EL (cell line): Measurements from ENCODE around the gene SH2B3.
"Not testable (repeated sequence)": the region's sequence is repeated elsewhere in the genome, so short reads cannot be mapped to it uniquely, and the experiment has no call there.

Source experiments
- DNase-seq: peaks from one replicate; pipeline ENCODE4 v3.0.0-alpha.2; 2016

SH2B3 gene

DNA sequence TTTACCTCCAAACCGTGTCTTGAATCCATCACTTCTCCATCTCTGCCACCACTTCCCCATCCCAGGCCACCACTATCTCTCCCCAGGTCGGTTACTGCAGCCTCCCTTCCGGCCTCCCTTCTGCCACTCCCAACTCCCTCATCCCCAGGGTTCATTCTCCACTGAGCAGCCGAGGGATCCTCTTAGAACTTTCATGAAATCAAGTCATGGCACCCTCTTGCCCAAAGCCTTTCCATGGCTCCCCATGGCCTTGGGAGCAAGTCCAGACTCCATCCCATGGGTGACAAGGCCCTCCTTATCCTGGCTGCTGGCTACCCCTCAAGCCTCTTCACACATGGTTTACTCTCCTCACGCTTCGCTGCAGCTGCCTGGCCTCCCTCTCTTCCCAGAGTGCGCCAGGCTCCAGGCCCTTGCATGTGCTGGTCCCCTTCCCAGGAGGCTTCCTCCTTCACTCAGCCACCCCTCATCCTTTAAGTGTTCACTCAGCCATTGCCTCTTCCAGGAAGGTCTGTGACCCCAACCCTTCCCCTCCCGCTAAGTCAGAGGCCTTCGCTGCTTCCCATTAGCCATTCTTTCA, 17.9 kb upstream of the SH2B3 start:
- DNase-seq, result no peak

DNA sequence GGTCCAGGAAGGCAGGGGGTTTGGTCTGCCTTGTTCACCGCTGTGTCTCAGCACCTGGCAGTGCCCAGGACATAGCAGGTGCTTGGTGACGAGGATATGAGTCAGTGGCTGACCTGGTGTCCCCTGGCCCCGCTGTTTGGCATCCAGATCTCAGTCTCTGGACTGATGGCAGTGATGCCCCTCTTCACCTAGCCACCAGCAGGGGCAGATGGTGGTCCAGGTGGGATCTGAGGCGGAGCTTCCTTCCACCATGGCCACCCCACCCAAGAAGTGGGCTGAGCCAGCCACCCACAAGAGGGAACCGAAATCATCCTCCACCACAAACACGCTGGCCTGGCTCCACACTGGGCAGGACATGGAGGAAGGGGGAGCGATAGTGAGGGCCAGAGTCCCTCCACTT, 16.1 kb upstream of the SH2B3 start:
- no peak for DNase-seq

DNA sequence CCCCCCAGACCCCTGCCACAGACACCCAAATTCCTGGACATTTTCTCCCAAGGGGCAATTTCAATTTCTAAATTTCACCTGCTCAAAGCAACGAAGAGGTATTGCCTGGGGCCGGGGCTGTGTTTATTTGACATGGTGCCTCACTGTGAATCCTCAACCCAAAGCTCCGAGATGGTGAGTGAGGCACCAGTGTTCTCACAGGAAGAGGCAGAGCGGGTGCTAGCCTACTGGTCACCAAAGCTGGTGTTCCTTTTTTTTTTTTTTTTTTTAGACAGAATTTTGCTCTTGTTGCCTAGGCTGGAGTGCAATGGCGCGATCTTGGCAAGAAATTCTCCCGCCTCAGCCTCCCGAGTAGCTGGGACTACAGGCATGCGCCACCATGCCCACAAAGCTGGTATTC, 14.8 kb upstream of the SH2B3 start:
- DNase-seq, result no peak

DNA sequence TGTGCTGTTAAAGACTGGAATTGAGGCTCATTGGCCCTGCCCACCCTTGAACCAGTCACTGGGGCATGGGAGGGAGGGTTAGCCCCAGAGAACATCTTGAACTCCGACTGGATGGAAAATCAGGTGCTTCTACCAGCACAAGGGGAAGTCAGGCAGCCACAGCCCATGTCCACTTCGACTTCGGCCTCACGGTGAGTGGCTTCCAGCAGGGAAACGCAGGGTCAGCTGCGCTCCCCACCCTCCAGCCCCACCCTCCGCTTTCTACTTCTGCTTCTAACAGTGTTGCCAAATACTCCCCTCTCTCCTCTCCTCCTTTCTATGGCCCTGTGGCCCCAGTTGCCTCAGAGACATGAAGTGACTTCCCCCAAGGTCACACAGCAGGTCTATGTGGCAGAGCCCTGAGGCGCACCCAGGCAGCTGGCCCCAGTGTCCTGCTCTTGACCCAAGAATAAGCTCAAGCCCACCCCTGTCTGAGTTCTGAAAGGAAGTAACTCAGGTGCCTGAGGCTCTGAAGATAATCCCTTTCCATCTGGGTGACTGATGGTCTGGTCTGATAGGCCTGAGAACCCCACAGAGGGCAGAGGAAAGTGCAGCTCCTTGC, 11.9 kb upstream of the SH2B3 start:
- DNase-seq, result peak; percentile 56

DNA sequence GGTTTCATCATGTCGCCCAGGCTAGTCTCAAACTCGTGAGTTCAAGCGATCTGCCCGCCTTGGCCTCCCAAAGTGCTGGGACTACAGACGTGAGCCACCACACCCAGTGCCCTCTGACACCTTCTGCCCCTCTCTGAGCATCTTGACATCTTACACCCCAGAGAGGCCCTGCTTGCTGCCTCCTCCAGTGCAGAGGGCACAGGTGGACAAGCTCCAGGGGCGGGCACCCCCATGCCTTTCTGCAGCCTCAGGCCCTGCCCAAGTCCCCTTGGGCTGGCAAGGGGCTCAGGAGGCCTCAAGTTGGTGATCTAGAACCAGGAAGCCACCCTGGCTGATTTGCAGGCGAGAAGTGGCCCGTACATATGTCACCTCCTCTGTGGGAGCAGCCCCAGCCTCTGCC, 11.2 kb upstream of the SH2B3 start:
- no peak for DNase-seq

DNA sequence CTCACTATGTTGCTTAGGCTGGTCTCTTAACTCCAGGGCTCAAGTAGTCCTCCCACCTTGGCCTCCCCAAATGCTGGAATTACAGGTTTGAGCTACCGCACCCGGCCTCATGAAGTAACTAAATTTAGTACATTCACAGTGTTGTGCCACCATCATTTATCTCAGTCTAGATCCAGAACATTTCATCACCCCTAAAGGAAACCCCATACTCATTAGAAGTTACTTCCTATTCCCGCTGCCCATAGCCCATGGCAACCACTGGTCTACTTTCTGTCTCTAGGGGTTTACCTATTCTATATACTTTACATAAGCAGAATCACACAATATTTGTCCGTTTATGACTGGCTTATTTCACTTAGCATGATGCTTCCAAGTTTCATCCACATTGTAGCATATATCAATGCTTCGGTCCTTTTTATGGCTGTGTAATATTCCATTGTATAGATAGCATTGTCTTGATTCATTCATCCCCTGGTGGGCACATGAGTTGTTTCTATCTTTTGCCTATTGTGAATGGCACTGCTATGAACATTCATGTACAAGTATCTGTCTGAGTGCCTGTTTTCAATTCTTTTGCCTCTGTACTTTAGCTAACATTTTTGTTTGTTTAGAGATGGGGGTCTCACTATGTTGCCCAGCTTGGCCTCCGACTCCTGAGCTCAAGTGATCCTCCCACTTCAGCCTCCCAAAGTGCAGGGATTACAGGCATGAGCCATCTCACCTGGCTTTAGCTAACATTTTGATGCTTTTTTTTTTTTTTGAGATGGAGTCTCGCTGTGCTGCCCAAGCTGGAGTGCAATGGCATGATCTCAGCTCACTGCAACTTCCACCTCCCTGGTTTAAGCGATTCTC, 10.2 kb upstream of the SH2B3 start:
- no peak for DNase-seq

DNA sequence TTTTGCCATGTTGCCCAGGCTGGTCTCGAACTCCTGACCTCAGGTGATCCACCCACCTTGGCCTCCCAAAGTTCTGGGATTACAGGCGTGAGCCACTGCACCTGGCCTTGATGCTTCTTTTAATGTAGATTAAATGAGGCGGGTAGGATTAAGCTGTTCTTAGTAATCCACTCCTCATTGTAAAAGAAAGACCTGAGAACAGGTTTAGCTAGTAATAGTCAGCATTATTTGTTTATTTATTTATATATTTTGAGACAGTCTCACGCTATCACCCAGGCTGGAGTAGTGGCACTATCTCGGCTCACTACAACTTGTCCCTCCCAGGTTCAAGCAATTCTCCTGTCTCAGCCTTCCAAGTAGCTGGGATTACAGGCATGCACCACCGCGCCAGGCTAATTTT, 9.5 kb upstream of the SH2B3 start:
- DNase-seq, result not testable (repeated sequence)

DNA sequence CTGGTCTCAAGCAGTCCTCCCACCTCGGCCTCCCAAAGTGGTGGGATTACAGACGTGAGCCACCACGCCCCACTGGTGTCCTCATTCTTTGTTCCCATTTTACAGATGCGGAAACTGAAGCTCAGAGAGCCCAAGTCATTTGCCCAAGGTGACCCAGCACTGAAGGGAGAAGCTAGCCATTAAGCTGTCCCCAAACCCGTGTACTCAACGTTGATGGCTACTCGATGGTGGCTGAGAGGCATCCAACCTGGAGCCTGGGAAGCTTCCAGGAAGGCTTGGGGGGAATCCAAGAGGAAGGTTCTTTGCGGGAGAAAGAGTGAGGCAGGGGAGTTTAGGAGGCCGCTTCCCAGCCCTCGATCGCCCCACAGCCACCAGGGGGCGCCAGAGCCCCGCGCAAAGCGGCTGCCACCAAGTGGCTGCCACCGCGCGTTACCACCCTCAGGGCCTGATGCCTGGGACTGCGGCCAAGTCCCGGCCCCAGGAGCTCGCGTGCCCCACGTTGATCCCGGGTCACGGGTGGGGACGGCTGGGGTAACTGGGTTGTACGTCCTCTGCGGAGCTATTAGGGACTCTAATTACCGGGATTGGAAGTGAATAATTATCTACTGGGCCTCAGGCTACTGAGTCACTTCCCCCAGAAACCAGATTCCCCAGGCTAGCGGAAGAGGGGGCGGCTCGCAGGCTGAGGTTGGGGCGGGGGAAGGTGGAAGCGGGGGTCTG, 8.8 kb upstream of the SH2B3 start:
- peak; percentile 90 for DNase-seq

DNA sequence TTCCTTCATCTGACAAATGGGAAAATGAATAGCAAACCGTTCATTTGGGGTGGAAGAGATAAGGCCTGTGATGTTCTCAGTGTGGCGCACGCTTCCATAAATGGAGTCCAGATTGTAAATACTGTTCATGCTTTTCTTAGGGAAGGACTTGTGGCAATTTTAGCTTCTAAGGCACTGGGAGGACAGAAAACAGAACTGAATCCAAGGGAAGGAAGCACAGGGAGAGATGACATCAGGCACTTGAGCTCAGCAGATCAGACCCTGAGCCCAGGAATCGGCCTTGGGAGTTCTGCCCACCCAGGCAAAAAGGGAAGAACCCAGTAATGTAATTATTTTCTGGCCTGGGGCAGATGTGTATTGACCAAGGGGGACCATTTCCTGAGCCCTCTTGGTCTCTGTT, 7.2 kb upstream of the SH2B3 start:
- peak; percentile 19 for DNase-seq

DNA sequence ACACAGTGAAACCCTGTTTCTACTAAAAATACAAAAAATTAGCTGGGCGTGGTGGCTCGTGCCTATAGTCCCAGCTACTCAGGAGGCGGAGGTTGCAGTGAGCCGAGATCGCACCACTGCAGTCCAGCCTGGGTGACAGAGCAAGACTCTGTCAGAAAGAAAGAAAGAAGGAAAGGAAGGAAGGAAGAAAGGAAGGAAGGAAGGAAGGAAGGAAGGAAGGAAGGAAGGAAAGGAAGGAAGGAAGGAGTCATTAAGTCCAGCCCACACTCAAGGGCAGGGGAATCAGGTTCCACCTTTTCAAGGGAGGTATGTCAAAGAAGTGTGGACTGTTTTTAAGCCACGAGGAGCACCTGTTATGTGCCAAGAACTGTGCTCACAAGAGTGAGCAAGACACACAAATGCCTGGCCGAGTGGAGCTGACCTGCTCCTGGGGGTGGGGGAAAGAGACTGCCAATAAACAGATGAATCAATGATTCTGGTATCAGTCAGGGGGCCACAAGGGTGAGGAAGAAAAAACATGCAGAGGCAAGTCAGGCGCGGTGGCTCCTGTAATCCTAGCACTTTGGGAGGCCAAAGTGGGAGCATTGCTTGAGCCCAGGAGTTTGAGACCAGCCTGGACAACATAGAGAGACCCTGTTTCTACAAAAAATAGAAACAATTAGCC, 5.8 kb upstream of the SH2B3 start:
- not testable (repeated sequence) for DNase-seq

DNA sequence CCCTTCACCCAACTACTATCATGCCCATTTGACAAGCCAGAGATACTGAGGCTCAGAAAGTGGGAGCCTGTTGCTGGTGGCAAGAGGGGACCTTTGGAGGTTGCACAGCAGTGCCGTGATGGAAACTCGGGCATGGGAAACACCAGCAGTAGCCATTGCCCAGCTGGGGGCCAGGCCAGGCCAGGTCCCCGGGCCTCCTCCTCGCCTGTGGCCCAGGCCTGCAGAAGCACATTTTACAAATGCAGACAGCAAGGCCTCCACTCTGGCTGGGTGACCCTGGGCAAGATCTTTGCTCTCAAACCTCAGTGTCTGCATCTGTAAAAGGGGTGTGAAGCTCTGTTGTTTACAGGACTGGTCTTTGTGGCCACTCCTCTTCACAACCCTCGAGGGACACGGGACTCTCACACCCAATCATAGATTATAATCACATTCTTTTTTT, 4.5 kb upstream of the SH2B3 start:
- no peak for DNase-seq

DNA sequence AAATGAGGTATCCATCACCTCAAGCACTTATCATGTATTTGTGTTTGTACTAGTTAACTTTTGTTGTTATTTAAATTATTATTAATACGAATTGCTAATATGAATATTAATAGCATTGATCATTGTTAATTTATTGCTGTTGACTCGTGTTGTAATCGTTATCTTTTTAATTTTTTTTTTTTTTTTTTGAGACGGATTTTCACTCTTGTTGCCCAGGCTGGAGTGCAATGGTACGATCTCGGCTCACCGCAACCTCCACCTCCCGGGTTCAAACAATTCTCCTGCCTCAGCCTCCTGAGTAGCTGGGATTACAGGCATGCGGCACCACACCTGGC, 3.3 kb upstream of the SH2B3 start:
- DNase-seq, result not testable (repeated sequence)

DNA sequence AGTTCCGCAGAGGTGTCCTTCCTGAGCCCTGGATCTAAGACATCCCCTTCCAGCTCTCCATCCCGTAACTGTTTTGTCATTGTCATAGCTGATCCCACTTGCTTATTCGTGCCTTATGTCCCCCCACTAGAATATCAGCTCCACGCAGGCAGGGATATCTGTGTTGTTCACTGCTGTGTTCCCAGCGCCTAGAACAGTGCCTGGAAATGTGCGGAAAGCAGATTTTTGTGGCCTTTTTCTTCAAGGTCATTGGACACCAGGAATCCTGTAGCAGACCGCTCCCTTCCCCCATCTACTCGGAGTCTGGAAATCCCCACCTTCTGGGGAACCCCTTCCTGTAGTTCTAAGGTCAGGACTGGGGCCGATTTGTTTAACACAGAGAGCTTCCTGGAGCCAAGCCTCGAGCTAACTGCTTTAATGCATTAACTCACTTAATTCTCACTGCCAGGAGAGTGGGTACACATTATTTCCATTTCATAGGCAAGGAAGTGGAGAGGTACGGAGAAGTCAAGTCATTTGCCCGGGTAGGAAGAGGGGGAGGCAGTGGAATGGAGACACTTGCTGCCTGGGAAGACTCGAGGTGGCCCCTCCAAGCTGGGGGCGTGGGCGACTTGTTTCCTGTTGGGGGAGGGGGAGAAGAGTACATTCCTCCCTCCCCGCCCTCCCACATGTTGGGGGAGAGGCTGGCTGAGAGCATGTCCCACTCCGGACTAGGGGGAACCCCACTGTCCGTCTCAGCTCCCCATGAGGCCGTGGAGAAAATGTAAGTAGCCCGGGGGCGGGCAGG, 1.2 kb upstream of the SH2B3 start:
- DNase-seq, result peak; percentile 52

DNA sequence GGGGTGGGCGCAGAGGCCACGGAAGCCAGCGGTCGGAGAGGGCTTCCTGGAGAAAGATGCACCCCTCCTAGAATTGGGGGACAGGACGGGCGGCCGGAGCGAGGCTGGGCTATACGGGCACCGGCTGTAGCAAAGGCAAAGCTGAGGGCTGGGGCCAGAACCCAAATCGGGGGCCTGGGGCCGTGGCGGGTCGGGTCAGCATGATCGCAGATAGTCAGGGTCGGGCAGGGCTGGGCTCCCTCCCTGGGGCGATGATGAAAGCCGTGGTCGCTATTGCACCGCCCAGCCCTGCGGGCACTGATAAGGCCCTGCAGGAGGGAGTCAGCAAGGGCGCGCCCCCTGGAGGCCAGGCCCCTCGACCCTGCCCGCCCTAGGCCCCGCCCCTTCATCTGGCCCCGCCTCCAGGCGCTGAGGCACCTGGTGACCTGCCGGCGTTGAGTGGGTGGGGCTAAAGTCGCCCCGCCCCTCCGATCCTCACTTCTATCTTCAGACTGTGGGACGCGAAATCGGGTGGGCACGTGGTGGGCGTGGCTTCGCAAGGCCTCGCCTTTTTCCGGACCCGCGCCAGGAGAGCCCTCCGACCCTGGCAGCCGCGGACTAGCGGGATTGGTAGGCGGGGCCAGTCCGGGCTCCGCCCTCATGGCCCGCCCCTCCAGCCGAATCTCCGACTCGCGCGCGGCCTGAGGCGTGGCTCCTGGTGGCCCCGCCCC, 419 bp upstream of the SH2B3 start:
- DNase-seq, result peak; percentile 96

DNA sequence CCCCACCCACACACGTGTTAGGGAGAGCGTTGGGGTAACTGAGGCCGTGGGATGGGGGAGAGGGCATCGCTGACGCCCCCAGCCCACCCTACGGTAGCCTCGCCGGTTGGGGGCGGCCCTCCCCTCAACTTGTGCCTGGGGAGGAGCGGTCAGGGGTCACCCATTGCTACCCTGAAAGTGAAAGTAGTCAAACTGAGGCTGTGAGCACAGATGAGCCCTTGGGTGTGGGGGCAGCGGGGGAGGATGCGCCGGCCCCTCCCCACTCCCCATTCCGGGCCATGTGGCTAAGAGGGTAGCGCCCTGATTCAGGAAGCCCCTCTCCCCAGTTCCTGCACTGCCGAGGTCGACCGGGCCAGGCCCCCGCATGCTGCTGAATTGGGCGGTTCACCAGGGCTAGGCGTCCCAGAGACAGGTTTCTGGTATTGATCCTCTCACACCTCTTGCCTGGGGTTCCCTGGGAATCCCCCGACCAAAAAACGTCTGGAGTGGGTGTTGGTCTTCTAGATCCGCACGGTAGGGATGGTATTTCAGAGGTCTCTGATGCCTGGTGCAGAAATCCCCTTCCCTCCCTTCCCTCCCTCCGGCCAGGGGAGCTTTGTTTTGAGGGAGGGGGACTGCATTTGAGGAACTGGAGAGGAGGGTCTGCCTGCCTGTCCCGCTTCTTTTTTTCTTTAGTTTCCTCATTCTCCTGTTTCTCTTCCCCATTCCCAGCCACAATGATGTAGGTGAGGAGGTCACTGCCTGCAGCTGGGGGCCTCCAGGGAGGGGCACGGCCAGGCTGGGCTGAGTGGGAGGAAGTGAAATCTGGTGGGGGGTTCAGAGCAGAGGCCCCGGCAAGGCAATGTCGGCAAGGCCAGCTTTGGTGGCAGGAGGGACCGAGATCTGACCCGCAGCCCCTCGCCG, 1.0 kb downstream of the SH2B3 start:
- DNase-seq, result no peak

DNA sequence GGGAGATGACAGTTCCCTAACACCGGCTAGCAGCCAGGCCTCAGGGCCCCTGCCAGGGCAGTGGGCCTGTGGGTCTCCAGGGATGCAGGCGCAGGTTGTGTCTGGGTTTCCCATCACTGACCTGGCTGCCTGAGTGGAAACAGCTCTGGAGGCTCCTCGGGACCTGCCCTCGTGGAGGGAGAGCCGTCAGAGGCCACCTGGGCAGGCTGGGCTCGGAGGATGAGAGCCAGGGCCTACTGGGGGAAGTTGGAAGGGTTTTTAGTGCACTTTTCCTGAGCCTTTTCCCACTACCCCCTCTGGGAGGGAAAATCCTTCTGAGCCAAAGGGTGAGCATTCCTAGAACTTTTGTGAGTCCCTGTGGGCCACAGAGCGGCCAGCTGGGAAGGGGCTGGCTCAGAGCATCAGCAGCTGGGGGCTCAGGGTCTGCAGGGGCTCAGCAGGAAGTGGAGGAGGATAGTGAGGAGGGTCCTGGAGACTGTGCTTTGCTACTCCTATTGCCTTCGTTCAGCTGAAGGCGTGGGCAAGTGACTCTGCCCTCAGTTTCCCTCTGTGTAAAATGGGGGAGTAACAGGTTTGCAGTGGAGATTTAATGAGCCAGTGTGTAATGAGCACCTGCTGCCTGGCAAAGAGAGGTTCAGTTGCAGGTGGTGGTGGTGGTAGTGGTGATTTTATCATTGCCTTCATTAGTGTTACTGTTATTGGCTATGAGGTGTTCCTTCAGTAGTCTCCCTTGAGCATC, 1.8 kb downstream of the SH2B3 start:
- no peak for DNase-seq

DNA sequence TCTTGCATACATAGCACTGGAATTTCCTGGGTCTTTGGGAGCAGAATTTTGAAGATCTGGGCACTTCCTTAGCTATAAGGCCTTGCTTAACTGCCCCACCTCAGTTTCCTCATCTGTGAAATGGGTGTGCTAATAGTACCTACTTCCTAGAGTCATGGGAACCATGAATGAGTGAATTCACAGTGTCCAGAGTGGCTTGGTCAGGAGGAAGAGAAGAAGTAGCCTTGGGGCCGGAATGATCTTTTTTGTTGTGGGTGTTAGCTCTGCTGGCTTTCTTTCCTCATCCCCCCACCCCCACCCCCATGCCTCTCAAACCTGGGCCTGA, 2.4 kb downstream of the SH2B3 start:
- DNase-seq, result no peak

DNA sequence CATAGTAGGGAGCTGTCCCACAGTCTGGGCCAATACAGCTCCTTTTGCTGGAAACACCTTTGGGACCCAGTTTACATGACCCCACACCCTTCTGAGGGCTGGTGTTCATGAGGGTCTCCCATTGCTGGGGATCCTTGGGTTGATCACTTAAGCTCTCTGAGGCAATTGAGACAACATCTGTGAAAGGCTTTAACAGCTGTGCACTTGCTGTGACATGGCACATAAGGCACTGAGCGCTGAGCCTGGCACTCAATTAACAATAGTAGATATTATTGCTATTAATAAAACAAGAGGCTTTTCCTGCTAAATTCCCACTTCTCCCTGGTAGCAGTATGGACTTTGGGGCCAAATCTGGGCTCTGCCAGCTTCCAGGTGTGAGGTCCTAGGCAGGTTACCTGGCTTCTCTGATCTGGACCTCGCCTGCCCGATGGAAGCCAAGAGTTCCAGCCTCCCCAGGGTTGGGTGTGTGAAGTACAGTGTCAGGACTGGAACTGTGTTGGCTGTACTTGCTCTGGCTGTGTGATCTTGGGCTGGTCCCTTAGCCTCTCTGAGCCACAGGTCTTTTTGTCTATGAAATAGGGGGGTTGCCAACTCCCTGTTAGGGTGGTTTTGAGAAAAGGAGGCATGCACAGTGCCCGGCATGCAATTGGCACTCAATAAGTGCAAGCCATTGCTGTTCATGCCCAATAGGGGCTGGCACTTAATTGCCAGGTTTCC, 3.1 kb downstream of the SH2B3 start:
- DNase-seq, result no peak

DNA sequence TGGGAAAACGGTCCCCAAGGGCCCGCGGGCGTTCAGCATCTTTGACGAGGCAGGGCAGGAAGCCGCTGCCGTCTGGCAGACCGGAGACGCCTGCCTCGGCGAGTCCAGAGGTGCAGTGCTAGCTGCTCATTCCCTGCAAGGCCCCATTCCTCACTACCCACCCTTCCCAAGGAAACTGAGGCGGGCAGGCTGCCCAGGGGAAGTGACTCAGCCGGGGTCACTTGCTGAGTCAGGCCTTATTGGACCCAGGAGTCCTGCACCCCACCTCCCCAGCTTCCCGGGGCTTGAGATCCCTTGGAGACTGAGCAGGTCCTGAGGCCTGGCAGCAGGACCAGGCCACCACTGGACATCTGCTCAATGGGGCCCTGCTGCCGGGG, 3.7 kb downstream of the SH2B3 start:
- DNase-seq, result peak; percentile 73
